ENCODE measurements around the gene FUT8.

Gene FUT8

DNA sequence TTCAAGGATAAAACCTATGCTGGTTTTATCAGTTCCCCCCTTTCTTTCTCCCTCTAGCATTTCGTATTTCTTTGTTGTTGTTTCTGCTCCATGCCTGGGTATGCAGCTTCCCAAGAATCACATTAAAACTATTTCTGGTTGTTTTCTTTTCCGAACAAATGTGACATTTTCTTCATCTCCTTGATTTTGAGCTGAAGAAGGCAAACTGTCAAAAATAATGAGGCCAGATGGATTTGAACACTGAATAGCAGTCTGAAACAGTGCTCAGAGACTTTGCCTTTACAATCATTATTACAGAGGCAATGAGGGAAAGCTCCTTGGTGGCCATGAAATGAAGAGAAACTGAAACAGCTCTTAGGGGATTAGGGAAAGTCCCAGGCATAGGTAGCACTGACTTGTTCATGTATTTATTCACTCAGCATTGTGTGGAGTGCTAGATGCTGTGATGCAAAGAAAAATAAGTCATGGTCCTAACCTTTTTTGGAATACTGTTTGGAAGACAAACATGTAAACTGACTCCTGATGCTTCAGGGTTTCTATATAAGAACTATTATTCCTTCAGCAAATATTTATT, 319.5 kb downstream of the FUT8 start:
- Histone ChIP-seq H3K9me3 (ENCODE audit: insufficient read depth, low read depth, low read length) (no peaks in the 10 kb centered on the region; the same call in 1 of the 2 replicates), H3K27me3 (ENCODE audit: insufficient read depth, low read length, poor library complexity, severe bottlenecking) (no peaks in the 10 kb centered on the region), H4K20me1 (ENCODE audit: insufficient read depth, low read length, poor library complexity, severe bottlenecking) (no peaks in the 10 kb centered on the region), H3K79me2 (ENCODE audit: insufficient read depth, low read length) (no peaks in the 10 kb centered on the region), H3K4me3 (ENCODE audit: low read length, poor library complexity, severe bottlenecking) (no peak overlapping the region), H3K4me1 (ENCODE audit: insufficient read depth, low read length, poor library complexity, severe bottlenecking) (no peaks in the 10 kb centered on the region), H3K4me2 (ENCODE audit: low read depth, low read length, poor library complexity, severe bottlenecking) (no peak overlapping the region), H2AFZ (ENCODE audit: low read length) (no peak overlapping the region), H3K9me2 (replicated peaks; ENCODE audit: low read depth, low read length) (no peaks in the 10 kb centered on the region), H3K9ac (ENCODE audit: low read depth, low read length, poor library complexity, severe bottlenecking) (no peak overlapping the region), H3K36me3 (ENCODE audit: insufficient read depth, low read length) (peaks cover 10% of the 10 kb centered on the region; the same call in 1 of the 2 replicates), H3F3A (ENCODE audit: low read depth) (no peaks in the 10 kb centered on the region)
- no peak for TF ChIP-seq EZH2phosphoT487 (IDR thresholded peaks at IDR 0.05; ENCODE audit: borderline replicate concordance)
- TF ChIP-seq, protein P1, sequence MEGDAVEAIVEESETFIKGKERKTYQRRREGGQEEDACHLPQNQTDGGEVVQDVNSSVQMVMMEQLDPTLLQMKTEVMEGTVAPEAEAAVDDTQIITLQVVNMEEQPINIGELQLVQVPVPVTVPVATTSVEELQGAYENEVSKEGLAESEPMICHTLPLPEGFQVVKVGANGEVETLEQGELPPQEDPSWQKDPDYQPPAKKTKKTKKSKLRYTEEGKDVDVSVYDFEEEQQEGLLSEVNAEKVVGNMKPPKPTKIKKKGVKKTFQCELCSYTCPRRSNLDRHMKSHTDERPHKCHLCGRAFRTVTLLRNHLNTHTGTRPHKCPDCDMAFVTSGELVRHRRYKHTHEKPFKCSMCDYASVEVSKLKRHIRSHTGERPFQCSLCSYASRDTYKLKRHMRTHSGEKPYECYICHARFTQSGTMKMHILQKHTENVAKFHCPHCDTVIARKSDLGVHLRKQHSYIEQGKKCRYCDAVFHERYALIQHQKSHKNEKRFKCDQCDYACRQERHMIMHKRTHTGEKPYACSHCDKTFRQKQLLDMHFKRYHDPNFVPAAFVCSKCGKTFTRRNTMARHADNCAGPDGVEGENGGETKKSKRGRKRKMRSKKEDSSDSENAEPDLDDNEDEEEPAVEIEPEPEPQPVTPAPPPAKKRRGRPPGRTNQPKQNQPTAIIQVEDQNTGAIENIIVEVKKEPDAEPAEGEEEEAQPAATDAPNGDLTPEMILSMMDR (conservative IDR thresholded peaks at IDR 0.05; ENCODE audit: low read length): no peak

DNA sequence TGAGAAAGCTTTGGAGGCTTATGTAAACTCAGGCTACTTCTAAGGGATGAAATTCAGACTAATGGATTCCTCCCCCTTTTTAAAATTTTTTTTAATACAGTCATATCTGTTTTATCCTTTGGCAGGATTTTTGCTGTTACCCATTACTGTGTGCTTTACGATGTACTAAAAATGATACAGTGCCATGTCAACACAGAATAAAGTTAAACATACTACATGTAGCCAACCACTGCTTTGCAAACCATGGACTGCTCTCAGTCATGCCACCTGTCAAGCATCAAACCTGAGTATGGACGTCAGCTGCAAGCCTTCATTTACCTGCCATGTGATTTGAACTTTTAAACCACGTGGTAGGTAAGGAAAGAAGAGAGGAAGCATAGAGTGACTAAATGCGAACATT, 325.8 kb downstream of the FUT8 start:
- Histone ChIP-seq H3F3A (ENCODE audit: low read depth) (no peaks in the 10 kb centered on the region), H3K4me2 (ENCODE audit: low read depth, low read length, poor library complexity, severe bottlenecking) (no peak overlapping the region), H3K9me2 (replicated peaks; ENCODE audit: low read depth, low read length) (no peaks in the 10 kb centered on the region), H3K79me2 (ENCODE audit: insufficient read depth, low read length) (no peaks in the 10 kb centered on the region), H2AFZ (ENCODE audit: low read length) (no peak overlapping the region), H3K4me3 (ENCODE audit: low read length, poor library complexity, severe bottlenecking) (no peak overlapping the region), H3K4me1 (ENCODE audit: insufficient read depth, low read length, poor library complexity, severe bottlenecking) (no peaks in the 10 kb centered on the region), H4K20me1 (ENCODE audit: insufficient read depth, low read length, poor library complexity, severe bottlenecking) (no peaks in the 10 kb centered on the region), H3K36me3 (ENCODE audit: insufficient read depth, low read length) (peaks cover 10% of the 10 kb centered on the region; the same call in 1 of the 2 replicates), H3K9ac (ENCODE audit: low read depth, low read length, poor library complexity, severe bottlenecking) (no peak overlapping the region), H3K27me3 (ENCODE audit: insufficient read depth, low read length, poor library complexity, severe bottlenecking) (no peaks in the 10 kb centered on the region), H3K9me3 (ENCODE audit: insufficient read depth, low read depth, low read length) (no peaks in the 10 kb centered on the region)
- TF ChIP-seq, protein P1 (conservative IDR thresholded peaks at IDR 0.05; ENCODE audit: low read length): no peak
- TF ChIP-seq EZH2phosphoT487 (IDR thresholded peaks at IDR 0.05; ENCODE audit: borderline replicate concordance): no peak

DNA sequence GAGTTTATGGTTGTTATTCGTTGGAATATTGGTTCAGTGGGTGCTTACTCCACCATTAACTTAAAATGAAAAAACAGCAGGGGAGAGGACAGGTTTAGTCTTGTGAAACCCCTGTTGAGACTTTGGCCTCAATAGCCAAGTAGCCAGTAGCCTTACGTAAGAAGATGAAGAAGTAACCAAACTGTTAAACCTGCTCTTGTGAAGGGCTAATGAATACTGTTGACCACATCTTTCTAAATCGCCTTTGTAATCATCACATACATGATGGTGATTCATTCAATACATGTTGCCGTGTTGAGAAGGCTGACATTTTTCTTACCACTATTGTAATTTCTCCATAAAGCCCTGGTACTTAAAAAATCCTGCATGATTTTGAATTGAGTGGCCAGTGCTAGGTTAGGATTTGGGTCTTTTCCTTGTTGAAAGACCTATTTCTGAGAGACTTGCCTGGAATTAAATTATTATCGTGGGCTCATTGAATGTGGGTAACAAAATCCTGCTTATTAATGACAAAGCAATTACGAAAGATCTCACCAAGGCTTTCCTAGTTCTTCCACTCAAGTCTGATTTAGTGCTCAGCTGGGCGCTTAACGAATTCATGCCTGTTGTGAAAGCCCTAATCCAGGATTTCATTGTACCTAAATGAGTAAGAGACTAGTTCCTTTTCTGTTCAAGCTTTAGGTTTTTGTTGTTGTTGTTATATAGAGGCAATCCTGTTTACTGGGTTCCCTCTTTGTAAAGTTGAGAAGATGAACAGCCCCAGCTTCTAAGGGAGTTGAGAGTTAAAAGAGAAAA, 333.1 kb downstream of the FUT8 start:
- Histone ChIP-seq H3K79me2 (ENCODE audit: insufficient read depth, low read length) (no peaks in the 10 kb centered on the region), H3F3A (ENCODE audit: low read depth) (no peaks in the 10 kb centered on the region), H3K9me2 (replicated peaks; ENCODE audit: low read depth, low read length) (no peaks in the 10 kb centered on the region), H3K36me3 (ENCODE audit: insufficient read depth, low read length) (peaks cover 10% of the 10 kb centered on the region; the same call in 1 of the 2 replicates), H3K4me3 (ENCODE audit: low read length, poor library complexity, severe bottlenecking) (no peak overlapping the region), H3K27me3 (ENCODE audit: insufficient read depth, low read length, poor library complexity, severe bottlenecking) (no peaks in the 10 kb centered on the region), H3K4me1 (ENCODE audit: insufficient read depth, low read length, poor library complexity, severe bottlenecking) (peaks cover under 1% of the 10 kb centered on the region), H3K9ac (ENCODE audit: low read depth, low read length, poor library complexity, severe bottlenecking) (no peak overlapping the region), H2AFZ (ENCODE audit: low read length) (no peak overlapping the region), H3K9me3 (ENCODE audit: insufficient read depth, low read depth, low read length) (no peaks in the 10 kb centered on the region), H3K4me2 (ENCODE audit: low read depth, low read length, poor library complexity, severe bottlenecking) (no peak overlapping the region), H4K20me1 (ENCODE audit: insufficient read depth, low read length, poor library complexity, severe bottlenecking) (no peaks in the 10 kb centered on the region)
- no peak for TF ChIP-seq EZH2phosphoT487 (IDR thresholded peaks at IDR 0.05; ENCODE audit: borderline replicate concordance)
- TF ChIP-seq, protein P1 (conservative IDR thresholded peaks at IDR 0.05; ENCODE audit: low read length): no peak

Measured in Loucy (cell line).